Stimulated activated CD8-positive, alpha-beta memory T cell treated with anti-CD3 and anti-CD28 coated beads, Interleukin-15, amount 100 ng/mL, for 24 hours (primary cell): Measurements from ENCODE around the gene CNTFR.
A peak's percentile ranks its signal among the peaks of the same experiment; 100 is the strongest.
"Not testable (repeated sequence)": the region's sequence is repeated elsewhere in the genome, so short reads cannot be mapped to it uniquely, and the experiment has no call there.

ENCODE experiments used
- DNase-seq: peaks from one replicate; pipeline ENCODE4 v3.0.0-alpha.2; 2020; ENCODE audit warnings: low read depth

Gene CNTFR

DNA sequence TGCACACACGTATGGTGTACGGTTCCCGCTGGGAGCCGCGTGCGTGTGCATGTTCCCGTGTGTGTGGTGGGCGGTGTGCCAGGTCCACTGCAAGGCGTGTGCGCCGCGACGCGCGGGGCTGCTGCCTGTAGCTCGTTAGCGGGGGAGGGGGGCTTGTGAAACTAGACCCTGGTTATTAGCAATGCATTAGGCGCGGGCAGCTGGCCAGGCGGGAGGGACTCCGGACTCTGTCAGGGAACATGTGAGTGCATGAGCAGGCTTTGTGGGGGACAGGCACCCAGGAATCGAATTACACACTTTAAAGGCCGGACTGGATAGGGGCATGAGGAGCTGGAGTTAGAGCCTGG, 34.5 kb downstream of the CNTFR start:
- no peak for DNase-seq

GRCh38 chr9:34554211-34555001, 35.1 kb downstream of the CNTFR start:
- DNase-seq, result no peak

DNA sequence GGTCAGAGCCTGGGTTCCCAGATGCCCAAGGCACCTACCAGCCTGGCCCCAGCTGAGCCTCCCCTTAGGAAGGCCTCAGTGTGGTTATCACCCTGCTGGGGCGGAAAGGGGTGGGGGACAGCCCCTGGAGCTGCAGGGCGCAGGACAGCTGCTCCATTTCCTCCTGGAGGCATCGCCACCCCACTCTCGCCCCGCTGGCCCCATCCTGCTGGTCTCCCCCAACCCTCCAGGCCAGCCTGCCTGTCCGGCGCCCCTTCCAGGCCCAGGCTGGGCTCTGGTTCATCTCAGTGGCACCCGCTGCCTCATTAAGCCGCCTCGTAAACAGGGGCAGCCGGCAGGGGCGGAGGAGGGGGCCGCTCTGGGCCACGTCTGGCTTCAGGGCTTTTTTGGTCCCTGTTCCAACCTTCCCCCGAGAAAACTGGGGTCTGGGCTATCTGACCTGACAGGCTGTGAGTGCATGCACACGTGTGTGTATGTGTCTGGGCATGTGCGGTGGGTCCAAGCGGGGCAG, 36.0 kb downstream of the CNTFR start:
- DNase-seq, result no peak

- DNase-seq, result no peak
Observed at GRCh38 chr9:34552986-34553385, 36.5 kb downstream of the CNTFR start.

GRCh38 chr9:34552606-34552981, 36.9 kb downstream of the CNTFR start:
- DNase-seq, result no peak

DNA sequence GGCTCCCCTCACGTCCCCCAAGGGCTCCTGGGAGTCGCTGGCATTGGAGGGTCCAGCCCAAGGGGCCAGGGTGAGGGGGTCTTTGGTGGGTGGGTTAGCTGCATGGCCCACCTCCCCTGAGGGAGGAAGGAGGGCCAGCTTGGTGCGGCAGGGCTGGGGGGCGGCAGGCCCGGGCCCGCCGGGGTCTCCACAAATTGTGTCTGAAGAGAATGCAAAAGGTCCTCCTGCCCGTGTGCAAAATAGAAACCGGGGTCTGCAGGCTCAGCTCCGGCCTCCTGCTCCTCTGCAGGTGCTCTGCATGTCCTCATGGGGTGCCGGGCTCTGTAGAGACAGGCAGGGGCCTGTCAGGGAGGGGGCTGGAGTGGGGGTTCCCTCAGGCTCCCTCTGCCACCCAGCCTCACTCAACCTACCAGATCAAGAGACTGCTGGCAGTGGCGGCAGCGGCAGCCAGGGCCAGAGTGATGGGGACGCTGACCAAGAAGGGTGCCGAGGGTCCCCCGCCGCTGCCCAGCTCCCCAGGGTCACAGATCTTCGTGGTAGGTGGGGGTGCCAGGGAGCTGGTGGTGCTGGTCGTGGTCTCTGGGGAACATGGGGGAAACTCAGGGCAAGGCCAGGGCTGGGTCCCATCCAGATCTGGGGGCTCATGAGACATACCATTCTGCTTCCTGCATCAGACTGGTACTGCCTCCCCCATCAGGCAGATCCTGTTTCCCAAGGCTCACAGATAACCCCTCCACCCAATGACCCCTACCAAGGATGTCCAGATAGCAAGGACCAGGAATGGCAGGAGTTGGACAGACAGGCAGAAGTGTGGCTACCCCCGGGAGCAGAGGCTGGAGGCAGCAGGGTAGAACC, 37.5 kb downstream of the CNTFR start:
- DNase-seq, result no peak

DNA sequence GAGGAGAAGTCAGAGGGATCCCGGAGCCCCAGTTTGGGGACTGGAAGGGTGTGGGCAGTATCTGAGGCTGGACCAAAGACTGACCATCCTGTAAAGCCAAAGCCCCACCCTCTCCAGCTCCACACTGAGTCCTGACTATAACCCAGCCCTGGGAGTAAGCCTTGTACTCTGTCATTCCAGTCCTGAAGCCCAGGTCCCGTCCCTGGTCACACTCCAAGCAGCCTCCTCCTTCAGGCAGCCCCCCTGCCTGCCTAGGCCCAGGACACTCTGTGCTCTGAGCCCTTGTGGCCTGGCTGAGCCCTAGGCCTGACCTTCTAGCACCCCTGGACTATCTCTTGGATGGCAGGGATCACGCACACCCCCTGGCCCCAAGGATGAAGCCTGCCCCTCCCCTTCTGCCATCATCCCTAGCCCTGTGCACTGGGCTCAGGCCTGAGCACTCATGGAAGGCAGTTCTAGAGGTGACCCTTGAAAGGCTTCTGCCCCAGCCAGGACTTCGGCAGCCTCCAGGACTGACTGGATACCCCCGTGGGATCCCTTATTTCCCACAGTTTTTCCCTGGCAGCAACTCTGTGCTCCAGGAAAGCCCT, 38.7 kb downstream of the CNTFR start:
- no peak for DNase-seq

DNA sequence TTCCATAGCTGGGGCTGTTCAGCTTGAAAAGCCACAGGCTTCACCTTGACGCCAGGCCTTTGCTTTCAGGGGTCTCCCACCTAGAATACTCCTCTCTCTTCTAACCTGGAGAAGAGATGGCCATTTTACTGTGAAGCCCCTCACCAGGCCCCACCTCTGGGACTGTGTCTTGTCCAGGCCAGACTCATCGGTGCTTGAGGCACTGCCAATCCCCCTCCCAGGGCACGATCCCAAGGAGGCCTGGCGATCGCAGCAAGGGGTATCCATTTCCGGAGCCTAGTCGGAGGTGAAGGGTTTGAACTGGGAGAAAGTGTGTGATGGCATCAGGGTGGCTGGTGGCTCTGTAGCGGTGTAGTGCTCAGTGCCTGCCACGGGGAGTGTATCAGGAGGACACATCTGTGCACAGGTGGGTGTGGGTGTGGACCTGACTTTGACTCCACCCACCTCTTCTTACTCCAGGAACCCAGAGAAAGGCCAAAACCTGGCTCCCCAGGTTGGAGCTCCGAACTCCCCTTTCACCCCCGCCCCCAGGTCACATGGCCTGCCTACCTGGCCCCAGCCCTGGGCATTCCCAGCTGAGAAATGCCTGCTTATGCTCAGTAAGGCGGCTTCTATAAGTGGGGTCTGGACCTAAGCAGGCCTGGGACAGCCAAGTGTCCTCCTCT, 39.4 kb downstream of the CNTFR start:
- no peak for DNase-seq

GRCh38 chr9:34549407-34549732, 40.2 kb downstream of the CNTFR start:
- DNase-seq, result no peak

GRCh38 chr9:34547960-34548611, 41.4 kb downstream of the CNTFR start:
- DNase-seq, result no peak

DNA sequence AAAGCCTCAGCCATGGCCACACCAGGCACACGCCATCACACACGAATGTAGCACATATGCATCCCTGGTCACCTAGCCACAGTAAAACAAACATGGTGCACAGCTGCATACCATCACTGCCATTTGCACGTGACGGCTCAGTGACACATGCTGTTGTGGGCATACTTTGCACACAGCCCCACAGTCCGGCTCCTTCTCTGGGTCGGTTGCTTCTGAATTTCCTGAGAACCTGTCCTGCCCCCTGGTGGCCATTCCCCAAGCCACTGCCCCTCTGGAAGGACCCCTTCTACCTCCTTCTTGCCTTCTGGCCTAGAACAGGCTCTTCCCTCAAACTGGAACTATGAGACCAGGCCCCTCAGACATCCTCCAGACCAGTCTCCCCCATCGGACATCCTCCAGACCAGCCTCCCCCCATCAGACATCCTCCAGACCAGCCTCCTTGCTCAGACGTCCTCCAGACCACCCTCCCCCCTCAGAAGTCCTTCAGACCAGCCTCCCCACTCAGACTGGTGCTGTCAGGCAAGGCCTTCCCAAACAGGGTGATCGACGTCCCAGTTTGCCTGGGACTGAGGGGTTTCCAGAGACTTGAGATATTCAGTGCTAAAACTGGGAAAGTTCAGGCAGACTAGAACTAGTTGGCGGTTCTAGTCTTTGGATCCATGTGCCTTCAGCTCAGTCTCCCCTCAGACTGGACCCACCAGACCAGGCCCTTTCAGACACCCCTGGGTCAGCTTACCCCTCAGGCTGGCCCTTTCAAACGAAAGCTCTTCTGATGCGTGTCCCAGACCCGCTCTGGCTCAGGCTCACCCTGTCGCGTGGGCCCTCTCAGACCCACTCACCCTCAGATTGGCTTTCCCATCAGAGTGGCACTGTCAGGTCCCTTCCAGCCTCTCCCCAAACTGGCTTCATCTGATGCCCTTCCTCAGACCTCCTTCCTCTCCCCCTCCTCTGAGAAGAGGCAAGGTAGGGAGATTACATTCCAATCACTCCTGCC, 42.4 kb downstream of the CNTFR start:
- DNase-seq, result peak; percentile 23

DNA sequence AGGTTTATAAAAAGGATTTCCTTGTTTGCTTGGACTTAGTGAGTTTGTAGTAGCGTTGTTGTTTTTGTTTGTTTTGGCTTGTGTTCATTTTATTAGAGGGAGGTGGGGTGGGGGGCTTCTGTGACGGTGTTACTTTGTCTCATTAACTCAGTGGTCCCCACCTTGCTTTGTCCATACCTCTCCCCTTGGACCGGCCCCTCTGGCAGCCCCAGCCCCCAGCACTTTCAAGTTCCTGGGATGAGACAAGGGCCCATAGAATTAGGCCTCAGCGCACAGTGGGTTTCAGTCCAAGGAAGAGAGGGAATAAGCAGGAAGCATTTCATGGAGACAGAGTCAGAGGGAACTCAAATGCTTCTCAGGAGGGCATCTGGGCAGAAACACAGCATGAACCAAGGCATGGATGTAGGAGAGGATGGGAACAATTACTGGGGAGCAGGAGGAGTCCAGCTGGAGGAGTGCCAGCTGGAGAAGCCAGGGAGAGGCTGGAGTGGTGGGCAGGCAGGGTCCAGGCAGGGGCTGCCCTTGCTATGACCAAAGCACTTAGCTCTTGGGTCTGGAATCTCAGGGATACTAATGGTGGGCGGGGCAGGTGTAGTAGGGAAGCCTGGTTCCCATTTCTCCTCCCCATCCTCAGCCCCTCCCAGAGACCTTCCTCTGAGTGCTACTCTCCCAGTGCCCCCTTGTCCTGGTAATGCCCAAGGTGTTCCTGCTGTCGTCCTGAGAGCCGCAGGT, 43.3 kb downstream of the CNTFR start:
- no peak for DNase-seq

- DNase-seq, result no peak
Observed at GRCh38 chr9:34545497-34545896, 44.0 kb downstream of the CNTFR start.

DNA sequence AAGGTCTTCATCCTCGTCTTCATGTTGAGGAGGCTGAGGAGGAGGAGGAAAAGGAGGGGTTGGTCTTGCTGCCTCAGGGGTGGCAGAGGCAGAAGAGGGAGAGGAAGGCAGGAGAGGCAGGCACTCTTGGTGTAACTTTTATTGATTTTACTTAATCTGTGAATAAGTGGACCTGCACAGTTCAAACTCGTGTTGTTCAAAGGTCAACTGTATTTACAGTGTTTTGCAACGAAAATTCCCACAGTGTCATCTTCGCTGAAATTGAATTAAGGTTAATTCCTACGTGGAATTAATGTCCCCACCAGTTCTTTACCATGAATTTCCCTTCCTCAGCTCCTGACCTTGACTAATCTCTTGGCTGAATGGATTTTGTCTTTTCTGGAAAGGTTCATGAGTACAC, 45.5 kb downstream of the CNTFR start:
- DNase-seq, result no peak

- no peak for DNase-seq
Observed at GRCh38 chr9:34541540-34541939, 48.0 kb downstream of the CNTFR start.

DNA sequence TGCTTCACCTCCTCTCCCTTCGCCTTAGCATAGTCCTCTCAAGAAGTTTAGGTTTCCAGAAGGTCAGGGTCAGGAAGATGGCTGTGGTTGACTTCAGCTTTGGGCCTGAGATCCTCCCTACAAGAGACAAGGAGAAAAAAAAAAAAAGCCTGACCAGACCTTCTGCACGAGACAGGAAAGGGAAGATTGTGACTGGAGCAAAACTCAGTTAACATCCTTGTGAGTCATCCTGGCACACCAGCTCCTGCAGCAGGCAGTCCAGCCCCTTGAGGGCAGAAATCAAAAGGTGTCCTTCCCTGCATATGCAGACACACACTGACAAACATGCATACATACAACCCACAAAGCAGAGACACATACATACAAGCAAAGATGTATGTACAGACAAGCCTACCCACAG, 48.7 kb downstream of the CNTFR start:
- DNase-seq, result no peak

DNA sequence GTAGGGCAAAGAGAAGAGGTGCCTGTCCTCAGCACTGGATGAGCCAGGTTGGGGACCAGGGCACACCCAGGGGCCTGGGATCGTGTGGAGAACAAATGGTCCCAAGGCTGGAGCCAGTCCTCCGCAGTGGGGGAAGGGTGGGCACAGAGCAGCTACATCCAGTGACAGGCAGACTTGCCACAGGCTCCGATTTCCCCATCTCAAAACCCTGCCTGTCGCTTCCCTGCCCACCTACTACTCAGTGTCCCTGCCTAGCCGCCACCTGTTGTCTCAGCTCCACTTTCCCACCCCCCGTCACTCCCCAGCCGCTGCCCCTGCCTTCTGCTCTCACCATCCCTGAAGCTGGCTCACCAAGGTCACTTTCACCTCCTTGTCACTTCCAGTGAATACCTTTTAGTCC, 52.8 kb downstream of the CNTFR start:
- no peak for DNase-seq

GRCh38 chr9:34532041-34532440, 57.5 kb downstream of the CNTFR start:
- DNase-seq, result not testable (repeated sequence)

- no peak for DNase-seq
Observed at GRCh38 chr9:34526026-34526425, 63.5 kb downstream of the CNTFR start.

DNA sequence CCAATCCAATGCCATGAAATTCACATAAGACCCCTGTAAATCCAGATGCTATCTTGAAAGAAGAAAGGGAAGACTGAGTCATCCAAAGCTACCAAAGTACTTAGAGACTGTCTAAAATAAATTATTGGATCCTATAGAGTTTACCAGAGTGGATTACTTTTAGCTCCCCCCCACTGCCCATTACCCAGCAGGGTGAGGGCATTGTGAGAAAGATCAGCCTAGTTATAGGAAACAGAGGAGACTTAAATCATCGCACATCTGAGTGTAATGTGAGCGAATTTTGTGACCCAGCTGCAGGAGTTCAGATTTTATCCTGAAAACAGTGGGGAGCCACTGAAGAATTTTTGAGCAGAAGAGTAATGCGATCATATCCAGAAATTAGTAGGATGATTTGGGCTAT, 65.2 kb downstream of the CNTFR start:
- DNase-seq, result no peak
